ENCODE data around the gene GALNTL6.

GALNTL6 gene

GRCh38 chr4:173008436-173008835 is 1195.2 kb downstream of the GALNTL6 start:
- H3K4me3 ChIP-seq (ENCODE audit: low read length, poor library complexity, severe bottlenecking), result no peak overlapping the region
- no peaks in the 10 kb centered on the region for H3K79me2 ChIP-seq (ENCODE audit: insufficient read depth, low read length)
- H3K27me3 ChIP-seq (ENCODE audit: insufficient read depth, low read length, poor library complexity, severe bottlenecking), result no peaks in the 10 kb centered on the region
- no peaks in the 10 kb centered on the region for H3K9me2 ChIP-seq (replicated peaks; ENCODE audit: low read depth, low read length)
- H3K4me1 ChIP-seq (ENCODE audit: insufficient read depth, low read length, poor library complexity, severe bottlenecking), result peaks cover 3% of the 10 kb centered on the region
- H3K36me3 ChIP-seq (ENCODE audit: insufficient read depth, low read length), result no peaks in the 10 kb centered on the region
- H4K20me1 ChIP-seq (ENCODE audit: insufficient read depth, low read length, poor library complexity, severe bottlenecking), result no peaks in the 10 kb centered on the region
- H3F3A ChIP-seq (ENCODE audit: low read depth), result no peaks in the 10 kb centered on the region
- no peak overlapping the region for H3K9ac ChIP-seq (ENCODE audit: low read depth, low read length, poor library complexity, severe bottlenecking)
- no peaks in the 10 kb centered on the region for H3K9me3 ChIP-seq (ENCODE audit: insufficient read depth, low read depth, low read length)
- TF ChIP-seq EZH2phosphoT487 (IDR thresholded peaks at IDR 0.05; ENCODE audit: borderline replicate concordance) (no peak), CTCF (conservative IDR thresholded peaks at IDR 0.05; ENCODE audit: low read length) (no peak)
- no peak overlapping the region for H3K4me2 ChIP-seq (ENCODE audit: low read depth, low read length, poor library complexity, severe bottlenecking)
- H2AFZ ChIP-seq (ENCODE audit: low read length), result no peak overlapping the region

GRCh38 chr4:173009129-173009823 is 1196.1 kb downstream of the GALNTL6 start:
- H3K9me2 ChIP-seq (replicated peaks; ENCODE audit: low read depth, low read length), result no peaks in the 10 kb centered on the region
- no peak for TF ChIP-seq CTCF (conservative IDR thresholded peaks at IDR 0.05; ENCODE audit: low read length)
- no peak for TF ChIP-seq EZH2phosphoT487 (IDR thresholded peaks at IDR 0.05; ENCODE audit: borderline replicate concordance)
- H3K9ac ChIP-seq (ENCODE audit: low read depth, low read length, poor library complexity, severe bottlenecking), result no peak overlapping the region
- H3K4me3 ChIP-seq (ENCODE audit: low read length, poor library complexity, severe bottlenecking), result no peak overlapping the region
- no peaks in the 10 kb centered on the region for H3K79me2 ChIP-seq (ENCODE audit: insufficient read depth, low read length)
- H3K9me3 ChIP-seq (ENCODE audit: insufficient read depth, low read depth, low read length), result no peaks in the 10 kb centered on the region
- peaks cover 11% of the 10 kb centered on the region for H3K4me1 ChIP-seq (ENCODE audit: insufficient read depth, low read length, poor library complexity, severe bottlenecking)
- H3K27me3 ChIP-seq (ENCODE audit: insufficient read depth, low read length, poor library complexity, severe bottlenecking), result no peaks in the 10 kb centered on the region
- no peak overlapping the region for H3K4me2 ChIP-seq (ENCODE audit: low read depth, low read length, poor library complexity, severe bottlenecking)
- no peaks in the 10 kb centered on the region for H3F3A ChIP-seq (ENCODE audit: low read depth)
- no peaks in the 10 kb centered on the region for H4K20me1 ChIP-seq (ENCODE audit: insufficient read depth, low read length, poor library complexity, severe bottlenecking)
- no peaks in the 10 kb centered on the region for H3K36me3 ChIP-seq (ENCODE audit: insufficient read depth, low read length)
- H2AFZ ChIP-seq (ENCODE audit: low read length), result no peak overlapping the region

GRCh38 chr4:173012608-173013007 is 1199.4 kb downstream of the GALNTL6 start:
- Histone ChIP-seq H3K4me3 (ENCODE audit: low read length, poor library complexity, severe bottlenecking) (no peak overlapping the region), H3F3A (ENCODE audit: low read depth) (no peaks in the 10 kb centered on the region), H3K79me2 (ENCODE audit: insufficient read depth, low read length) (no peaks in the 10 kb centered on the region), H3K4me2 (ENCODE audit: low read depth, low read length, poor library complexity, severe bottlenecking) (no peak overlapping the region), H3K36me3 (ENCODE audit: insufficient read depth, low read length) (no peaks in the 10 kb centered on the region), H4K20me1 (ENCODE audit: insufficient read depth, low read length, poor library complexity, severe bottlenecking) (no peaks in the 10 kb centered on the region), H3K9me2 (replicated peaks; ENCODE audit: low read depth, low read length) (no peaks in the 10 kb centered on the region), H3K27me3 (ENCODE audit: insufficient read depth, low read length, poor library complexity, severe bottlenecking) (no peaks in the 10 kb centered on the region), H2AFZ (ENCODE audit: low read length) (no peak overlapping the region), H3K9me3 (ENCODE audit: insufficient read depth, low read depth, low read length) (no peaks in the 10 kb centered on the region), H3K9ac (ENCODE audit: low read depth, low read length, poor library complexity, severe bottlenecking) (no peak overlapping the region), H3K4me1 (ENCODE audit: insufficient read depth, low read length, poor library complexity, severe bottlenecking) (peaks cover 11% of the 10 kb centered on the region)
- TF ChIP-seq CTCF (conservative IDR thresholded peaks at IDR 0.05; ENCODE audit: low read length), result no peak
- TF ChIP-seq EZH2phosphoT487 (IDR thresholded peaks at IDR 0.05; ENCODE audit: borderline replicate concordance), result no peak
